Colonic mucosa (tissue), 4 donors: ENCODE results near the gene PANK4. TPM values are rescaled to one million over a fixed set of nuclear protein-coding genes. Genes with fewer than 3 reads are reported as not detected.

Experiments
- DNase-seq: peaks from one replicate; pipeline ENCODE4 v3.0.0-alpha.2; 2020
- H3K27ac ChIP-seq: fragments of 200-600 bp; one replicate; pipeline ENCODE4 v1.8.0; 2021
- H3K27me3 ChIP-seq: fragments of 200-600 bp; one replicate; pipeline ENCODE4 v1.8.0; 2021
- H3K36me3 ChIP-seq: fragments of 200-600 bp; one replicate; pipeline ENCODE4 v1.8.0; 2021
- H3K4me1 ChIP-seq: fragments of 200-600 bp; one replicate; pipeline ENCODE4 v1.8.0; 2021; ENCODE audit warnings: mild to moderate bottlenecking
- H3K4me3 ChIP-seq: fragments of 200-600 bp; one replicate; pipeline ENCODE4 v1.8.0; 2021
- H3K9ac ChIP-seq, 2 donors: one replicate each; pipeline ENCODE4 v1.7.0; 2013; ENCODE audit warnings: control low read depth in 2 of 2, low read depth in 2 of 2, low read length in 2 of 2
- H3K9me3 ChIP-seq: fragments of 200-600 bp; one replicate; pipeline ENCODE4 v1.8.0; 2021
- CTCF ChIP-seq: fragments of 200-600 bp; IDR thresholded peaks from one replicate; pipeline ENCODE4 v1.8.0; 2022; ENCODE audit warnings: antibody characterized with exemption, mild to moderate bottlenecking
- intact Hi-C: fragments of 100-400 bp; cut with DNase I; formaldehyde crosslinking; loops from one replicate; pipeline ENCODE4 v1.14.1; 2022
- total RNA-seq, 2 donors: library from RNA; stranded (reverse); fragmentation: NEBNext Ultra II Directional in 1 of 2; extraction: Animal tissue kit (Norgen Biotek cat#: 25700) in 1 of 2; gene quantifications; one replicate each; pipeline ENCODE4 v1.2.1, GENCODE V29; 2021
- donor health status: healthy.
- donor health status: DM: no; HTN: no; CAD: no.
- donor health status: DM: no; HTN: no; CAD: no.

PANK4 gene
- total RNA-seq, 2 donors from 2014 or later = 27.0 to 42.0 TPM

- H3K9ac ChIP-seq = no peak overlapping the region
- H3K27ac ChIP-seq = no peak overlapping the region
- DNase-seq = no peak
- no peaks in the 10 kb centered on the region for H3K9me3 ChIP-seq
- intact Hi-C loops = no loop called here
- no peak for TF ChIP-seq CTCF
- no peaks in the 10 kb centered on the region for H3K4me1 ChIP-seq
- peaks cover 7% of the 10 kb centered on the region for H3K36me3 ChIP-seq
- H3K4me3 ChIP-seq = no peak overlapping the region
- peaks cover 27% of the 10 kb centered on the region for H3K27me3 ChIP-seq
Measured at GRCh38 chr1:2504949-2505272, 21.5 kb downstream of the PANK4 start.

GRCh38 chr1:2504225-2504948 is 22.0 kb downstream of the PANK4 start:
- Histone ChIP-seq H3K9me3 (no peaks in the 10 kb centered on the region), H3K27me3 (peaks cover 27% of the 10 kb centered on the region), H3K4me3 (no peak overlapping the region), H3K27ac (no peak overlapping the region), H3K36me3 (peaks cover 1% of the 10 kb centered on the region), H3K9ac (no peak overlapping the region), H3K4me1 (no peaks in the 10 kb centered on the region)
- no peak for TF ChIP-seq CTCF
- intact Hi-C loops = no loop called here
- DNase-seq = no peak

GRCh38 chr1:2503554-2504224 is 22.7 kb downstream of the PANK4 start:
- Histone ChIP-seq H3K27ac (no peak overlapping the region), H3K9me3 (no peaks in the 10 kb centered on the region), H3K27me3 (peaks cover 27% of the 10 kb centered on the region), H3K9ac (no peak overlapping the region), H3K4me1 (no peaks in the 10 kb centered on the region), H3K4me3 (no peak overlapping the region), H3K36me3 (no peaks in the 10 kb centered on the region)
- TF ChIP-seq CTCF = no peak
- no peak for DNase-seq
- intact Hi-C loops = no loop called here

GRCh38 chr1:2502661-2503553 is 23.5 kb downstream of the PANK4 start:
- Histone ChIP-seq H3K4me3 (no peak overlapping the region), H3K4me1 (no peaks in the 10 kb centered on the region), H3K9me3 (no peaks in the 10 kb centered on the region), H3K9ac (no peak overlapping the region), H3K27ac (no peak overlapping the region), H3K27me3 (peaks cover 27% of the 10 kb centered on the region), H3K36me3 (no peaks in the 10 kb centered on the region)
- TF ChIP-seq CTCF = no peak
- no peak for DNase-seq
- intact Hi-C loops = no loop called here

GRCh38 chr1:2502210-2502609 is 24.2 kb downstream of the PANK4 start:
- no peaks in the 10 kb centered on the region for H3K9me3 ChIP-seq
- no peak for DNase-seq
- no peak overlapping the region for H3K4me3 ChIP-seq
- no peaks in the 10 kb centered on the region for H3K4me1 ChIP-seq
- H3K36me3 ChIP-seq = no peaks in the 10 kb centered on the region
- intact Hi-C loops = no loop called here
- H3K27ac ChIP-seq = no peak overlapping the region
- TF ChIP-seq CTCF = no peak
- peaks cover 27% of the 10 kb centered on the region for H3K27me3 ChIP-seq
- H3K9ac ChIP-seq = no peak overlapping the region
